ENCODE results near the gene ANKRD63.

ANKRD63 gene

DNA sequence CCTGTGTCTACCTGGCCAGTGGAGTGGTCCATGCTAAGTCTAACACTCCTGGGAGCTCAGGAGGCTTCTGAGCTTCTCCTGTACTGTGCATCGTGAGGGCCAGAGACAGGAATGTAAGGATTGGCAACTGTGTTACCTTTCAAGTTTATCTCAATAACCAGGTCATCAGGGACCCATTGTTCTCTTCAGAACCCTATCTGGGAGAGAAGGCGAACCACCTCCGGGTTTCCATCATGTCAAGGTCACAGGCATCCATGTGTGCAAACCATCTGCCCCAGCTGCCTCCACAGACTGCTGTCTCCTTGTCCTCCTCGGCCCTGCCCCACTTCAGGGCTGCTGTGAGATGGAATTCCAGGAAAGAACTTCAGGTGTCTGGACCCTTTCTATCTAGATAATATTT lies 5.9 kb downstream of the ANKRD63 start:
- TF ChIP-seq EZH2 (IDR thresholded peaks at IDR 0.05) (no peak), FOXP2 (optimal IDR thresholded peaks at IDR 0.05; ENCODE audit: control extremely low read depth, extremely low read length, insufficient read depth) (no peak), POLR2AphosphoS5 (IDR thresholded peaks at IDR 0.05; ENCODE audit: borderline replicate concordance, low read depth, low read length) (no peak)
- Histone ChIP-seq H3K27ac (peak overlapping the region; percentile 93), H3K4me3 (peak overlapping the region; percentile 95), H3K9me3 (ENCODE audit: low read depth, low read length) (no peaks in the 10 kb centered on the region), H3K9ac (ENCODE audit: insufficient read length) (peak overlapping the region; percentile 31), H3K36me3 (ENCODE audit: insufficient read depth, low read length) (peaks cover 7% of the 10 kb centered on the region)
- no peak for DNase-seq (ENCODE audit: low read depth, low spot score)

DNA sequence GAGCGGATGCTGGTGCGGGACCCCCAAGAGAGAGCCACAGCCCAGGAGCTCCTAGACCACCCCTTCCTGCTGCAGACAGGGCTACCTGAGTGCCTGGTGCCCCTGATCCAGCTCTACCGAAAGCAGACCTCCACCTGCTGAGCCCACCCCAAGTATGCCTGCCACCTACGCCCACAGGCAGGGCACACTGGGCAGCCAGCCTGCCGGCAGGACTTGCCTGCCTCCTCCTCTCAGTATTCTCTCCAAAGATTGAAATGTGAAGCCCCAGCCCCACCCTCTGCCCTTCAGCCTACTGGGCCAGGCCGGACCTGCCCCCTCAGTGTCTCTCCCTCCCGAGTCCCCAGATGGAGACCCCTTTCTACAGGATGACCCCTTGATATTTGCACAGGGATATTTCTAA lies 6.9 kb downstream of the ANKRD63 start:
- Histone ChIP-seq H3K9ac (ENCODE audit: insufficient read length) (no peak overlapping the region), H3K36me3 (ENCODE audit: insufficient read depth, low read length) (peaks cover 3% of the 10 kb centered on the region), H3K27ac (no peak overlapping the region), H3K9me3 (ENCODE audit: low read depth, low read length) (no peaks in the 10 kb centered on the region), H3K4me3 (no peak overlapping the region)
- no peak for TF ChIP-seq EZH2 (IDR thresholded peaks at IDR 0.05)
- peak; percentile 18; the same call in 1 of the 2 replicates for TF ChIP-seq POLR2AphosphoS5 (IDR thresholded peaks at IDR 0.05; ENCODE audit: borderline replicate concordance, low read depth, low read length)
- TF ChIP-seq FOXP2 (optimal IDR thresholded peaks at IDR 0.05; ENCODE audit: control extremely low read depth, extremely low read length, insufficient read depth) = no peak
- no peak for DNase-seq (ENCODE audit: low read depth, low spot score)

DNA sequence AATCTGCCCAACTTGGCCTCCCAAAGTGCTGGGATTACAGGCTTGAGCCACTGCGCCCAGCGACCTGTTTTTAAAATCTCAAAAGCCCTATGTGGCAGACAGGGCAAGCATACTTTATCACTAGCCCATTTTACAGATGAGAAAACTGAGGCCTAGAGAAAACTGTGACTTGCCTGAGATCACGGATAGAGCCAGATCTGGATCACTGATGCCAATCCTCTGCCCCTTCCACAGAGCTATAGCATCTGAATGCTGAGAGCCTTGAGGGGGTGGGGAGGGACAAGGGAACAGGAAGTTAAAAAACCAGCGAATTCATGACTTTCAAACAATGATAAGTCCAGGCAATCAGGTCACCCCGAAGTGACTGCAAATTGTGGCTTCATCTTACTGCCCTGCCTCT lies 7.3 kb downstream of the ANKRD63 start:
- Histone ChIP-seq H3K36me3 (ENCODE audit: insufficient read depth, low read length) (no peaks in the 10 kb centered on the region), H3K27ac (no peak overlapping the region), H3K9ac (ENCODE audit: insufficient read length) (no peak overlapping the region), H3K4me3 (no peak overlapping the region), H3K9me3 (ENCODE audit: low read depth, low read length) (no peaks in the 10 kb centered on the region)
- TF ChIP-seq POLR2AphosphoS5 (IDR thresholded peaks at IDR 0.05; ENCODE audit: borderline replicate concordance, low read depth, low read length) = no peak
- no peak for TF ChIP-seq EZH2 (IDR thresholded peaks at IDR 0.05)
- TF ChIP-seq FOXP2 (optimal IDR thresholded peaks at IDR 0.05; ENCODE audit: control extremely low read depth, extremely low read length, insufficient read depth) = no peak
- DNase-seq (ENCODE audit: low read depth, low spot score) = no peak

DNA sequence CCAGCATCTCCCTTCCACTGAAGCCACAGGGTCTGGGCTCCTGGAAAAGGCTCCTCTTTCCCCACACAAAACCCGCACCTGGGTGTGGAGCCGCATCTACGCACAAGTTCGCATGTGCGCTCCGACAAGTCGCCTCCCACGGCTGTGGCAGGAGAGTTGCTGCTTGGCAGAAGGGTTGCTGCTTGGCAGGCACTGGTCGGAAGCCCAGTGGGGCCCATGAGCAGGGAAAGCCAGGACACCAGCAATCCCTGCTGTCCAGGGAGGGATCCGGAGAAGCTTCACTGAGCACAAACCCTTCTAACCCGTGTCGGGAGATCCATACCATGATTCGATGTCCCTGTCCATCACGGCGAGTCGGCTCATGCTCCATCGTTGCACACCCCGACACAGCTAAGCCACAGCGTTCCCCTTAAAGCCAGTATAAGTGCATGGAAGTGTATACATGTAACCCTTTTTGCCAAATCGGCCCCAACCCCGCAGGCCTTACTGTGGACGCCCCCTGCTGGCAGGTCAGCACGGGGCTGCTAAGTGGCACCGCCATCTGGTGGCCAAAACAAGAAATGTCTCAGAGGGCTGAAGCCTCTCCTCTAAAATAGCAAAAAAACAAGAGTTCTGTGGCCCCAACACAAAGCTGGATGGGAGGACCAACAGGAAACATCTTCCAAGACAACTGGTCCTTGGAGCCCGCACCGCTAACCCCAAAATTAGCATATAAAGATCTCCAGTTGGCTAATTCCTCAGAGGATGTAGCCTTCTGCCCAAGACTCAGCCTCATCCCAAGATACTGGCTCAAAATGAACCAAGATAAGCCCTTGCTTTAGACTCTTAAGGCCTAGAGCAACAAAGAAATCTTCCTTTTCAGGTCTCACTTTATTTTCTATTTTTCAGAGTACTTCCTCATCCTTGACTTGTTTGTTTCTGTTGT lies 8.3 kb downstream of the ANKRD63 start:
- Histone ChIP-seq H3K27ac (peak overlapping the region; percentile 48; the same call in 1 of the 2 replicates), H3K9me3 (ENCODE audit: low read depth, low read length) (no peaks in the 10 kb centered on the region), H3K4me3 (no peak overlapping the region), H3K36me3 (ENCODE audit: insufficient read depth, low read length) (no peaks in the 10 kb centered on the region), H3K9ac (ENCODE audit: insufficient read length) (no peak overlapping the region)
- peak; percentile 60; the same call in 1 of the 2 replicates for TF ChIP-seq POLR2AphosphoS5 (IDR thresholded peaks at IDR 0.05; ENCODE audit: borderline replicate concordance, low read depth, low read length)
- TF ChIP-seq EZH2 (IDR thresholded peaks at IDR 0.05) = no peak
- no peak for TF ChIP-seq FOXP2 (optimal IDR thresholded peaks at IDR 0.05; ENCODE audit: control extremely low read depth, extremely low read length, insufficient read depth)
- peak; percentile 53 for DNase-seq (ENCODE audit: low read depth, low spot score)

DNA sequence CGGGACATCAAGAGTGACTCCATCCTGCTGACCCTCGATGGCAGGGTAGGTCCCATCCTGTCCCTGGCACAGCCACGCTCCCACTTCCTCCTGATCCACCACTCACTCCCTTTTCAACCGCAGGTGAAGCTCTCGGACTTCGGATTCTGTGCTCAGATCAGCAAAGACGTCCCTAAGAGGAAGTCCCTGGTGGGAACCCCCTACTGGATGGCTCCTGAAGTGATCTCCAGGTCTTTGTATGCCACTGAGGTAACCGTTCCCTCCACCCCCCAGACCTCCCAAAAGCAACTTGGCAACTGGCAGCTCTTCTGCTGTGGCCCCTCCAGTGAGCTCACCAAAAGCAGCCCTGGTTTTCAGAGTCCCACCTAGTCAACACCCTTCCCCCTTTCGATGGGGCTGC lies 9.4 kb downstream of the ANKRD63 start:
- no peak for DNase-seq (ENCODE audit: low read depth, low spot score)
- no peaks in the 10 kb centered on the region for H3K36me3 ChIP-seq (ENCODE audit: insufficient read depth, low read length)
- no peaks in the 10 kb centered on the region for H3K9me3 ChIP-seq (ENCODE audit: low read depth, low read length)
- 0 out of 2 replicates have a peak overlapping the region, but pooled peaks have one; percentile 13 for H3K27ac ChIP-seq
- H3K4me3 ChIP-seq = no peak overlapping the region
- H3K9ac ChIP-seq (ENCODE audit: insufficient read length) = no peak overlapping the region
- TF ChIP-seq POLR2AphosphoS5 (IDR thresholded peaks at IDR 0.05; ENCODE audit: borderline replicate concordance, low read depth, low read length) (no peak; the same call in 1 of the 2 replicates), EZH2 (IDR thresholded peaks at IDR 0.05) (no peak), FOXP2 (optimal IDR thresholded peaks at IDR 0.05; ENCODE audit: control extremely low read depth, extremely low read length, insufficient read depth) (no peak)

DNA sequence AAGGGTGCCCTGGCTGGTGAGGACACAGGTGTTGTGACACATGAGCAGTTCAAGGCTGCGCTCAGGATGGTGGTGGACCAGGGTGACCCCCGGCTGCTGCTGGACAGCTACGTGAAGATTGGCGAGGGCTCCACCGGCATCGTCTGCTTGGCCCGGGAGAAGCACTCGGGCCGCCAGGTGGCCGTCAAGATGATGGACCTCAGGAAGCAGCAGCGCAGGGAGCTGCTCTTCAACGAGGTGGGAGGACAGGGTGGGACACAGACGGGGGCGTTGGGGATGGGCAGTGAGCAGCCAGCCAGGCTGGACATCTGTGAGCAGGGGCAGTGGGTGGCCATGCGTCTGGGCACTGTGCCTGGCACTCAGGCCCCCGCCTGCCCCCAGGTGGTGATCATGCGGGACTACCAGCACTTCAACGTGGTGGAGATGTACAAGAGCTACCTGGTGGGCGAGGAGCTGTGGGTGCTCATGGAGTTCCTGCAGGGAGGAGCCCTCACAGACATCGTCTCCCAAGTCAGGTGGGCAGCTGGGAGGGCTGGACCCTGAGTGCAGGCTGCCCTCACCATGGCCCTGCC lies 10.3 kb downstream of the ANKRD63 start:
- no peaks in the 10 kb centered on the region for H3K36me3 ChIP-seq (ENCODE audit: insufficient read depth, low read length)
- no peak overlapping the region for H3K9ac ChIP-seq (ENCODE audit: insufficient read length)
- H3K4me3 ChIP-seq = no peak overlapping the region
- no peak for TF ChIP-seq FOXP2 (optimal IDR thresholded peaks at IDR 0.05; ENCODE audit: control extremely low read depth, extremely low read length, insufficient read depth)
- TF ChIP-seq POLR2AphosphoS5 (IDR thresholded peaks at IDR 0.05; ENCODE audit: borderline replicate concordance, low read depth, low read length) = peak; percentile 14; the same call in 1 of the 2 replicates
- H3K9me3 ChIP-seq (ENCODE audit: low read depth, low read length) = no peaks in the 10 kb centered on the region
- DNase-seq (ENCODE audit: low read depth, low spot score) = no peak
- no peak overlapping the region for H3K27ac ChIP-seq

DNA sequence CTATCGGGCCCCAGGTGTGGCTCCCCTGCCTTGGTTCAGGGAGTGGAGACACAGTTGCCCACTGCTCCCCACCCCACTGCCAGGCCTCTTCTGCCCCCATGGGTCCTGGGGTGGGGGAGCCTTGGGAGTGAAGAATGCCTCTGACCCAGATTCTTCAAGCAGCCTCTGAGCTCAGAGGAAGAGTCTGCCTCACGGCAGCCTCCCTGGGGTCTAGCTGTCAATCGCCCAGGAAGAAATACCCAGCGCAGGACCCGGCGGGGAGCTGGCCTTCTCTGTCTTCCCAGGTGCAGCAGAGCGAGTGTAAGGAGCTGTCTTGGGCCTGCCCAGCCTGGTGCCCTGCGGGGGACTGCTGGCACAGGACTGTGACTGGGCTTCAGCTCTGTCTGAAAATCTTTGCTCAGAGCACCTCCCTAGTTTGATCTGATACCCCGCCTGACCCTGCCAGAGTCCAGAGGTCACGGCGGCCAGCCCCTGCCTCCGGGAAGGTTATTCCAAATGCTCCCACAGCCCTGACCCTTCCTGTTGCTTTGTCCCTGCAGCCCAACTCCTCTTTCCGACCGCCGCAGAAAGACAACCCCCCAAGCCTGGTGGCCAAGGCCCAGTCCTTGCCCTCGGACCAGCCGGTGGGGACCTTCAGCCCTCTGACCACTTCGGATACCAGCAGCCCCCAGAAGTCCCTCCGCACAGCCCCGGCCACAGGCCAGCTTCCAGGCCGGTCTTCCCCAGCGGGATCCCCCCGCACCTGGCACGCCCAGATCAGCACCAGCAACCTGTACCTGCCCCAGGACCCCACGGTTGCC lies 11.0 kb downstream of the ANKRD63 start:
- no peak for DNase-seq (ENCODE audit: low read depth, low spot score)
- TF ChIP-seq FOXP2 (optimal IDR thresholded peaks at IDR 0.05; ENCODE audit: control extremely low read depth, extremely low read length, insufficient read depth) (no peak), POLR2AphosphoS5 (IDR thresholded peaks at IDR 0.05; ENCODE audit: borderline replicate concordance, low read depth, low read length) (no peak), EZH2 (IDR thresholded peaks at IDR 0.05) (no peak)
- Histone ChIP-seq H3K36me3 (ENCODE audit: insufficient read depth, low read length) (no peaks in the 10 kb centered on the region), H3K27ac (no peak overlapping the region; the same call in 1 of the 2 replicates), H3K9me3 (ENCODE audit: low read depth, low read length) (no peaks in the 10 kb centered on the region), H3K4me3 (no peak overlapping the region), H3K9ac (ENCODE audit: insufficient read length) (no peak overlapping the region)
